Measurements from ENCODE around the gene MACROD2. TPM values are rescaled to one million over a fixed set of nuclear protein-coding genes. Genes with fewer than 3 reads are reported as not detected.

The MACROD2 gene
- total and polyA plus RNA-seq, 2 of the 4 experiments (the other 2 are of a cell fraction), result not detected

- Histone ChIP-seq H4K20me1 (ENCODE audit: insufficient read depth, low read length) (no peaks in the 10 kb centered on the region), H3K36me3 (ENCODE audit: control insufficient read depth, insufficient read depth, low read length) (no peaks in the 10 kb centered on the region), H2AK9ac (replicated peaks; ENCODE audit: low read depth, low read length, poor library complexity) (no peak overlapping the region), H2BK120ac (ENCODE audit: low read depth, low read length) (no peak overlapping the region), H3K79me1 (ENCODE audit: low read depth in 1 of 2, low read length in 2 of 2) (no peaks in the 10 kb centered on the region), H3K4ac (ENCODE audit: low read depth, low read length) (no peak overlapping the region), H3K9ac (ENCODE audit: low read depth, low read length) (no peak overlapping the region), H3K9me3 (ENCODE audit: control insufficient read depth, insufficient read depth, low read length) (peaks cover 3% of the 10 kb centered on the region; the same call in 1 of the 2 replicates), H3K18ac (ENCODE audit: low read depth, low read length) (no peak overlapping the region), H3K56ac (ENCODE audit: extremely low read depth, insufficient read depth, low read length) (no peak overlapping the region), H2BK15ac (ENCODE audit: low read depth, low read length) (no peak overlapping the region), H2AFZ (replicated peaks; ENCODE audit: low read length, poor library complexity) (no peak overlapping the region), H3K4me2 (ENCODE audit: low read depth, low read length) (no peak overlapping the region), H3K4me3 (ENCODE audit: insufficient read depth, low read depth, low read length) (no peak overlapping the region), H3K9me1 (ENCODE audit: insufficient read depth, low read length) (no peaks in the 10 kb centered on the region), H4K8ac (ENCODE audit: low read depth in 2 of 2, low read length in 2 of 2) (no peak overlapping the region), H4K91ac (ENCODE audit: insufficient read depth, low read depth, low read length) (no peak overlapping the region), H3K14ac (replicated peaks; ENCODE audit: low read depth, low read length) (no peak overlapping the region), H3K27me3 (ENCODE audit: control insufficient read depth, insufficient read depth, low read length) (no peaks in the 10 kb centered on the region), H3K27ac (ENCODE audit: insufficient read depth, low read length) (no peak overlapping the region), H2BK20ac (ENCODE audit: low read depth, low read length) (no peak overlapping the region), H2AK5ac (ENCODE audit: low read depth, low read length) (no peak overlapping the region), H3K4me1 (ENCODE audit: control insufficient read depth, insufficient read depth, low read length) (no peaks in the 10 kb centered on the region), H3K23ac (ENCODE audit: low read depth, low read length) (no peak overlapping the region), H4K5ac (ENCODE audit: low read depth, low read length) (no peak overlapping the region), H2BK5ac (ENCODE audit: low read depth, low read length, poor library complexity, severe bottlenecking) (no peak overlapping the region)
- no TSS peak for BruUV-seq (replicated peaks)
- TF ChIP-seq RCOR1 (IDR thresholded peaks at IDR 0.05; ENCODE audit: insufficient replicate concordance, low read length) (no peak), MAFK (IDR thresholded peaks at IDR 0.05; ENCODE audit: low read depth, low read length) (no peak), MAZ (IDR thresholded peaks at IDR 0.05; ENCODE audit: borderline replicate concordance, low read depth, low read length) (no peak), FOS (IDR thresholded peaks at IDR 0.05; ENCODE audit: low read depth, low read length) (no peak), USF2 (IDR thresholded peaks at IDR 0.05; ENCODE audit: low read depth, low read length) (no peak), MXI1 (IDR thresholded peaks at IDR 0.05; ENCODE audit: borderline replicate concordance, low read depth, low read length) (no peak), POLR2A (IDR thresholded peaks at IDR 0.05; ENCODE audit: low read depth, low read length) (no peak), CTCF (conservative IDR thresholded peaks at IDR 0.05; ENCODE audit: low read depth, low read length) (no peak), ELK1 (IDR thresholded peaks at IDR 0.05; ENCODE audit: borderline replicate concordance, low read depth, low read length) (no peak), CHD1 (IDR thresholded peaks at IDR 0.05; ENCODE audit: low read depth, low read length) (no peak), CEBPB (IDR thresholded peaks at IDR 0.05; ENCODE audit: low read depth, low read length) (no peak), BHLHE40 (IDR thresholded peaks at IDR 0.05; ENCODE audit: low read depth, low read length) (no peak), NFE2L2 (IDR thresholded peaks at IDR 0.05; ENCODE audit: low read depth, low read length) (no peak), RAD21 (IDR thresholded peaks at IDR 0.05; ENCODE audit: low read length) (no peak), SMC3 (IDR thresholded peaks at IDR 0.05; ENCODE audit: low read depth, low read length) (no peak), RFX5 (IDR thresholded peaks at IDR 0.05; ENCODE audit: low read depth, low read length) (no peak)
- ChIA-PET CTCF (no interaction called here), POLR2A (ENCODE audit: unreplicated experiment) (no interaction called here)
- WGBS, 2 experiments (ENCODE audit: extremely low coverage in 2 of 2, insufficient read length in 1 of 2), result 53 to 100% methylated on average over 1 to 2 of the region's 3 CpGs
- in situ Hi-C loops (cut with MboI; ENCODE audit: low sequenced_read_pairs), result no loop called here
- no peak for ATAC-seq (ENCODE audit: low read depth)
- DNase-seq, result no peak
- dilution Hi-C loops (cut with HindIII; ENCODE audit: low sequenced_read_pairs, unreplicated experiment), result no loop called here
- intact Hi-C loops (cut with micrococcal nuclease), result no loop called here
Measured at GRCh38 chr20:15507151-15507550, 1511.8 kb downstream of the MACROD2 start.

All from IMR-90 (cell line).